Central memory CD8-positive, alpha-beta T cell (primary cell): ENCODE results near the gene ZDHHC23.
A peak's percentile ranks its signal among the peaks of the same experiment; 100 is the strongest.

Experiments
- ATAC-seq: fragments of 150-1000 bp; cut with Tn5 transposase; replicated peaks from 2 replicates; pipeline ENCODE4 v1.10.0; 2022; ENCODE audit warnings: mild to moderate bottlenecking, moderate FRiP score, moderate number of reproducible peaks; ENCODE audit not compliant: poor library complexity, severe bottlenecking; ENCODE audit errors: extremely low read depth
- DNase-seq, 2 donors: peaks; one replicate each; pipeline ENCODE4 v3.0.0; 2021; ENCODE audit warnings: low spot score in 2 of 2
- H3K27ac Mint-ChIP-seq: one replicate; pipeline ENCODE4 v1.8.0; 2022; ENCODE audit warnings: low read depth, mild to moderate bottlenecking, moderate library complexity, mixed read lengths
- H3K27me3 Mint-ChIP-seq: one replicate; pipeline ENCODE4 v1.8.0; 2022; ENCODE audit warnings: mixed read lengths
- H3K36me3 Mint-ChIP-seq: one replicate; pipeline ENCODE4 v1.8.0; 2022; ENCODE audit warnings: mild to moderate bottlenecking, moderate library complexity, mixed read lengths; ENCODE audit not compliant: insufficient read depth
- H3K4me1 Mint-ChIP-seq: one replicate; pipeline ENCODE4 v1.8.0; 2022; ENCODE audit warnings: mixed read lengths
- H3K4me3 Mint-ChIP-seq: one replicate; pipeline ENCODE4 v1.8.0; 2022; ENCODE audit warnings: mild to moderate bottlenecking, moderate library complexity, mixed read lengths
- H3K9me3 Mint-ChIP-seq: one replicate; pipeline ENCODE4 v1.8.0; 2022; ENCODE audit warnings: mixed read lengths

ZDHHC23 gene

DNA sequence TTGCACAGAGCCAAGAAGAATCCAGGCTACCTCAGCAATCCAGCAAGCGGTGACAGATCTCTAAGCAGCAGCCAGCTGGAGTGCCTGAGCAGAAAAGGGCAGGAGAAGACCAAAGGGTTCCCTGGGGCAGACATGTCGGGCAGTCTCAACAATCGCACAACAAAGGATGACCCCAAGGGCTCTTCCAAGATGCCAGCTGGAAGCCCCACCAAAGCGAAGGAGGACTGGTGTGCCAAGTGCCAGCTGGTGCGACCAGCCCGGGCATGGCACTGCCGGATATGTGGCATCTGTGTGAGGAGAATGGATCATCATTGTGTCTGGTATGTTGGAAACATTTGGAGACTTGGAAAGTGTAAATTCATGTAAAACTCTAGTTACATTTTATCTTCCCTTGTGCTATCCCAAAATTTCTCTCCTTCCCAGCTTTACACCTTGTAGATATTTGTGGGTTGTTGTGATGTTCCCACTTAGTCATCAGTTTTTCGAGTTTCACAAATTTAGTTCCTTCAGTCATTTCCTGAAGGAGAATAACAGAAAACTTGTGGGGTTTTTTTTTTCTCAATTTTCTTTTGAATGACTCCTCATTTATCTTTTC lies 6.4 kb downstream of the ZDHHC23 start:
- DNase-seq, result no peak
- no peak overlapping the region for H3K4me3 Mint-ChIP-seq
- H3K27me3 Mint-ChIP-seq, result no peaks in the 10 kb centered on the region
- H3K9me3 Mint-ChIP-seq, result no peaks in the 10 kb centered on the region
- ATAC-seq, result no peak
- H3K36me3 Mint-ChIP-seq, result peaks cover 3% of the 10 kb centered on the region
- H3K4me1 Mint-ChIP-seq, result peaks cover 6% of the 10 kb centered on the region
- H3K27ac Mint-ChIP-seq, result peak overlapping the region; percentile 33

DNA sequence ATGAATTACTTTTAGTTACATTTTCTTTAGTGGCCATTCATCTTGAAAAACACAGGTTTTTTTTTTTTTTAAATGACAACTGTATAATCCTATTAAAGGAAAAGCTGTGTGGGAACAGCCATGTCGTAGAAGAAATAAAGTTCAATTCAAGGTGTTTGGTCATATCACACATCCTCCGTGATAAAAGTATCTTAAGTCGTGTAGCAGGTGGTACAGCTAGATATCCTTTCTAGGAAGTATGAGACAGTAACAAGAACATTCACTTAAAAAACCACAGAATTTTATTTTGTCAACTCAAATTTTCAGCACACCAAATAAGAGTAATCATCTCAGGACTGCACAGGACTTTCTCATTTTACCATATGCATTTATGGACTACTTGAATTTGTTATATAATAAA lies 16.1 kb downstream of the ZDHHC23 start:
- H3K9me3 Mint-ChIP-seq, result no peaks in the 10 kb centered on the region
- ATAC-seq (no peak), DNase-seq (no peak)
- H3K36me3 Mint-ChIP-seq, result peaks cover 7% of the 10 kb centered on the region
- H3K27me3 Mint-ChIP-seq, result no peaks in the 10 kb centered on the region
- no peak overlapping the region for H3K27ac Mint-ChIP-seq
- H3K4me1 Mint-ChIP-seq, result no peaks in the 10 kb centered on the region
- no peak overlapping the region for H3K4me3 Mint-ChIP-seq

DNA sequence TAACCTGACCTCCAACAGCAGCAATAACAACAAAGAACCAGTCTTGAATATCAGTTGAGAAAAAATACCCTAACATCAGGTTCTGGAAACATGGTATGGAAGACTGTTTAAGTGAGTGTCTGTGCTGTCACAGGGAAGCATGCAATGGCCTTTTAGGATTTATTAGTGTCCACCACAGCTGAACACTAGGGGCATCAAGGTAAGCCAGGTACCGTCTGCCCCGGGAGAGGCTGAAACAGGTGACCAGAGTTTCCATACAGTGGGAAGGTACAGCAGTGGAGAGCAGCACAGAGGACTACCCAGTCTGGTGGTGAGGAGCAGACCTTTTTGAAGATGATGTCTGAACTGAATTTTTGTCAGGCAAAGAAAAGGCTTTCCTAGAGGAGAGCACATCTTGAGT lies 18.4 kb downstream of the ZDHHC23 start:
- DNase-seq (no peak), ATAC-seq (no peak)
- H3K9me3 Mint-ChIP-seq, result no peaks in the 10 kb centered on the region
- H3K36me3 Mint-ChIP-seq, result peaks cover 3% of the 10 kb centered on the region
- H3K27ac Mint-ChIP-seq, result no peak overlapping the region
- H3K4me3 Mint-ChIP-seq, result no peak overlapping the region
- H3K27me3 Mint-ChIP-seq, result no peaks in the 10 kb centered on the region
- no peaks in the 10 kb centered on the region for H3K4me1 Mint-ChIP-seq

DNA sequence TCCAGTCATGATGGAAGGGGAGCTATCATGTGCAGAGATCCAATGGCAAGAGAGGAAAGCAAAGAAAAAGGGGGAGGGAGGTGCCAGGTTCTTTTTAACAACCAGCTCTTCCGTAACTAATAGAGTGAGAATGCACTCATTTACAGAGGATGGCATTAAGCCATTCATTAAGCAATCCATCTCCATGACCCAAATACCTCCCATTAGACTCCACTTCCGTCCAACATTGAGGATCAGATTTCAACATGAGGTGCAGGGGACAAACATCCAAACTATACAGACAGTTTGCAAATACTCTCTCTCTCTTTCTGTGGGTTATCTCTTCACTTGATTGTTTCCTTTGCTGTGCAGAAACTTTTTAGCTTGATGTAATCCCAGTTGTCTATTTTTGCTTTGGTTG lies 21.2 kb downstream of the ZDHHC23 start:
- ATAC-seq (no peak), DNase-seq (no peak)
- Mint-ChIP-seq H3K27me3 (no peaks in the 10 kb centered on the region), H3K36me3 (peaks cover 3% of the 10 kb centered on the region), H3K4me3 (no peak overlapping the region), H3K9me3 (peaks cover 15% of the 10 kb centered on the region), H3K4me1 (no peaks in the 10 kb centered on the region), H3K27ac (no peak overlapping the region)

DNA sequence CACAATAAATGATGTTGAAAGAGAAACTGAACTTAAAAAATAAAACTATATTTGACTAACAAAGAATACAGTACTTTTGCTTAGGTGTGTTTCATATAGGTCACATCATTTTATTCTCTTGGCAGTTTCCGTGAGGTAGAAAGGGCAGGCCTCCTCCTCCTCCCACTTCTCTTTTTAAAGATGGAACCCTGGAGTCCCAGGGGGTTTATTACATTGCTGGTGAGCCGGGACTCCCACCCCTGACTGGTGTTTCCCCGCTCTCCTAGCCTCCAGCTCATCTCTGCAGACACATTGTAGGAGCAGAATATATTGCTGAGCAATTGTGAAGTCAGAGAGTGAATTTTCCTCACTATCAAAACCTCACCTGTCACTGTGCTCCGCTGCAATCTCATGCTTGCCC lies 30.0 kb downstream of the ZDHHC23 start:
- Mint-ChIP-seq H3K27me3 (no peaks in the 10 kb centered on the region), H3K27ac (no peak overlapping the region), H3K4me3 (no peak overlapping the region), H3K4me1 (no peaks in the 10 kb centered on the region), H3K9me3 (peaks cover 16% of the 10 kb centered on the region), H3K36me3 (peaks cover 9% of the 10 kb centered on the region)
- DNase-seq (no peak), ATAC-seq (no peak)

DNA sequence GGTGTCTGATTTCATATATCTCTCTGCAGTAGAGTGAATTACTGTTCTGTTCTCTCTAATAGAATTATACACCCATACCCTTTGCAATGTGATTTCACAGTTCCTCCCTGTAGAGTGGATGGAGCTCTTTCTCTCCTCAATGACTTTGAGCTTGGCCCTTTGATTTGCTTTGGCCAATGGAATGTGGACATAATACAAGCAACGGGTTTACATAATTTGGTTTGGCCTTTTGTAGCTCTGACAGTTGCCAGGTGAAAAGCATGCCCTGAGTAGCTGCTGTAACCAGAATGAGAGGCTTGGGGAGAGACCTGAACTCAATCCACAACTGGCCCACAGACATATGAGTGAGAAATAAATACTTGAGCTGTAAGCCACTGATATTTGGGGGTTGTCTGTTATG lies 32.1 kb downstream of the ZDHHC23 start:
- Mint-ChIP-seq H3K27me3 (no peaks in the 10 kb centered on the region), H3K4me1 (no peaks in the 10 kb centered on the region), H3K9me3 (peaks cover under 1% of the 10 kb centered on the region), H3K36me3 (peaks cover 9% of the 10 kb centered on the region), H3K4me3 (no peak overlapping the region), H3K27ac (no peak overlapping the region)
- ATAC-seq (no peak), DNase-seq (no peak)

DNA sequence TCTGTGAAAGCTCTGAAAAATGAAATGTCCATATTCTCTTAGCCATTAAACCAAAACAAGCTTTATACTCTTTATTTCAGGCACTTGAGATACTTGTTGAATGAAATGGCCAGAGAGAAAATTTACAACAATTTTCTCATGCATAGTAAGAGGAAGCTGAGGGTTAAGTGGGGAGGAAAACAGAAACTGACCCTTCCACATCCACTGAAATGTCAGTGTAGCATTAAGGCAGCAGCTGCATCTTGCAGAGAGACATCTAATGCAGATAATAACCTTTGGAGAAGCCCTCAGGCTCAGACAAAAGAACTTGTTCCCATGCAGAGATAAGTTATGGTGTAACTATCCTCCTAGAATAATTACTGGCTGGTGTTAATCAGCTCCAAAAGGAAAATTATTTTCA lies 34.0 kb downstream of the ZDHHC23 start:
- H3K4me1 Mint-ChIP-seq, result no peaks in the 10 kb centered on the region

DNA sequence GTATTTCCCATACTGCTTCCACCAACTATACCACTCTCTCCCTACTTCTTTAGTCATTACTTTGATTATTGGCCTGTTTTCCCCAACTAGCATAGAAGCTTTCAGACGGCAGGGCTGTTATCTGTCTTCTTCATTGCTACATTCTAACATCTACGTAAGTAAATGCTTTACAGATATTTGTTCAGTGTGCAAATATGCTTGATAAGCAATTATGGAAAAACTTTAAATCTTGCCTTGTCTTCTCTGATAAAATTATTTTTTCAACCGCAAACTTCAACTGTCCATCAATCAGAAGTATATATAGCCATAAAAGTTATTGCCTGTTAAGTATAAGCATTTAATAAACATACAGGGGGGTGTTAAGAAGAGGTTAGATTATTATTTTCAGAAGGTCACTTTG lies 35.7 kb downstream of the ZDHHC23 start:
- Mint-ChIP-seq H3K9me3 (no peaks in the 10 kb centered on the region), H3K36me3 (no peaks in the 10 kb centered on the region), H3K27me3 (no peaks in the 10 kb centered on the region), H3K4me1 (no peaks in the 10 kb centered on the region), H3K27ac (no peak overlapping the region), H3K4me3 (no peak overlapping the region)
- DNase-seq (no peak), ATAC-seq (no peak)

More for the DNA sequence above, 34.0 kb downstream of the ZDHHC23 start:
- no peak overlapping the region for H3K4me3 Mint-ChIP-seq
- H3K36me3 Mint-ChIP-seq, result peaks cover 5% of the 10 kb centered on the region
- no peaks in the 10 kb centered on the region for H3K9me3 Mint-ChIP-seq
- ATAC-seq (no peak), DNase-seq (no peak)
- H3K27me3 Mint-ChIP-seq, result no peaks in the 10 kb centered on the region
- no peak overlapping the region for H3K27ac Mint-ChIP-seq

DNA sequence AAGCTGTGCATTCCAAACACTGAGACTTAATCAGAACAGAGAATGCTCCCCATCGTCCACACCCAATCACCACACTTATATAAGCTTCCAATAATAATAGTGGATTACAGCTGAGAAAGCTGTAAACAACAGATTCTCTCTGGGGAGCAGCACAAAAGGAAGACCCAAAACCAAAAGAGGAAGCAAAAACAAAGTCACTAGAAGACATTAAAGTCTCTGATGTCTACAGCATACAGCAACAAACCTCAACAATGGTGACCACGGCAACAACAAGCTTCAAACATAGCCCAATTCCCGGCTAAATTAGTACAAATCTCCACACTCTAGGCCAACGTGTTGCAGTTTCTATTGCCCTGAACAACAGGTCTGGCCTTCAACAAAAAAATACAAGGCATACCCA lies 37.7 kb downstream of the ZDHHC23 start:
- no peaks in the 10 kb centered on the region for H3K36me3 Mint-ChIP-seq
- no peak overlapping the region for H3K4me3 Mint-ChIP-seq
- H3K27ac Mint-ChIP-seq, result no peak overlapping the region
- H3K4me1 Mint-ChIP-seq, result no peaks in the 10 kb centered on the region
- ATAC-seq (no peak), DNase-seq (no peak)
- no peaks in the 10 kb centered on the region for H3K27me3 Mint-ChIP-seq
- H3K9me3 Mint-ChIP-seq, result no peaks in the 10 kb centered on the region

DNA sequence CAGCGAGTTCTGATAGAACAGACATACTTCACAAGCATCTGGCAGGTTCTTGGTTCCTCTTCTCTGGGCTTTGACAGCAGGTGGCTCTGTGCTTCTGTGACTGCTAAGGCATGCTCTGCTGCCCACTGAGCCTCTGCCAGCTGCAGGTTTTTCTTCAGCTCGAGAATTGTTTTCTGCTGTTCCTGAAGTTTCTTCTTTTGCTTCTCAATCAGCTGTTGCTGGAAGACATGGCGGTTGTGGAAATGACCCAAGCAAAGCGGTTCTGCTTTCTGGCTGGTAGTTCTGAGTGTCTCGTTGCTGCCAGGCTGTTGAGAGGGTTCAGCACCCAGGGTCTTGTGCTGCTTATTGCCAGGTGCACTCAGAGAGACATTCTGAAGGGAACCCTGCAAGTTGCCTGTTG lies 57.7 kb downstream of the ZDHHC23 start:
- H3K27ac Mint-ChIP-seq, result no peak overlapping the region
- no peaks in the 10 kb centered on the region for H3K27me3 Mint-ChIP-seq

DNA sequence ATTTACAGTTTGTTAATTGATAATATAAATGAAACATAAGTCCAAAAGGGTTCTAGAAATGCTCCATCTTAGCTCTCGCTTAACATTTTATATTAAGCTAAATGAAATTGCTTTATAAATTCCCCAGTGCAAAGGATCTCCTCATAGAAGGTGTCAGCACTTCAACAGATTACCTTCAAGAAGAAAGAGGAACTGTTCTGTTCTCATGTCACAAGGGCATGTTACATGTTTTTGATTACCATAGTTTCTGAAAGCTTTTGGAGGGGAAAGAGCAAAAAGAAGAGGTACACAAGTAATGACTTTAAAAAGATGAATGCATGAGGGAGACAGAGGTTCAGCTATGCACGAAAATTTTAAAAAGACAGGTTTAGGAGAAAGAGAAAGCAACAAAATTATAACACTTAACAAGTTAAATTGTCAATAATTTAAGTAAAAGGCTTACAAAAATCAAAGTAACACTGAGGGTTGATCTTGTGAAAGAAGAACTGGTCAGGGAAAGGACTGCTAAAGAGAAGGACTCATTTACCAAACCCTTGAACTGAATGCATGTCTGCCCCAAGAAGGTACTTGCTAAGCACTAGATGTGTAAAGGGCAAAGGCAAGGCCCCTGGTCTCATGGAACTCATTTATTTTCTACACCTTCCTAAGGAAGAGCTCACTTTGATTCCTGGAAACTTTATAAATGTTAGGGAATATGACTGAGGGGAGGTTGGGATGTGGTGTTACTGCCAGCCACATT lies 63.4 kb downstream of the ZDHHC23 start:
- no peaks in the 10 kb centered on the region for H3K4me1 Mint-ChIP-seq
- DNase-seq (no peak), ATAC-seq (no peak)
- peaks cover 1% of the 10 kb centered on the region for H3K36me3 Mint-ChIP-seq
- no peak overlapping the region for H3K27ac Mint-ChIP-seq
- H3K9me3 Mint-ChIP-seq, result no peaks in the 10 kb centered on the region
- no peaks in the 10 kb centered on the region for H3K27me3 Mint-ChIP-seq
- no peak overlapping the region for H3K4me3 Mint-ChIP-seq

More for the DNA sequence above, 57.7 kb downstream of the ZDHHC23 start:
- H3K36me3 Mint-ChIP-seq, result peaks cover 2% of the 10 kb centered on the region
- ATAC-seq (peak; percentile 28), DNase-seq (no peak)
- no peaks in the 10 kb centered on the region for H3K4me1 Mint-ChIP-seq
- no peak overlapping the region for H3K4me3 Mint-ChIP-seq
- H3K9me3 Mint-ChIP-seq, result no peaks in the 10 kb centered on the region
